GM19351 (cell line): Measurements from ENCODE around the gene CDH4.
"Not testable (repeated sequence)": the region's sequence is repeated elsewhere in the genome, so short reads cannot be mapped to it uniquely, and the experiment has no call there.

Source experiments
- ATAC-seq: cut with Tn5 transposase; IDR thresholded peaks from one replicate; pipeline ENCODE4 v1.9.1; 2021; ENCODE audit warnings: mild to moderate bottlenecking, moderate library complexity; ENCODE audit not compliant: unreplicated experiment

CDH4 gene

GRCh38 chr20:61450549-61450948 is 198.5 kb downstream of the CDH4 start:
- ATAC-seq: no peak

- no peak for ATAC-seq
These were observed 198.9 kb downstream of the CDH4 start for GRCh38 chr20:61451009-61451408.

GRCh38 chr20:61451953-61452352 is 199.9 kb downstream of the CDH4 start:
- no peak for ATAC-seq

- ATAC-seq: no peak
These were observed 201.2 kb downstream of the CDH4 start for GRCh38 chr20:61453219-61453618.

GRCh38 chr20:61453623-61454022 is 201.6 kb downstream of the CDH4 start:
- ATAC-seq: not testable (repeated sequence)

GRCh38 chr20:61454053-61454452 is 202.0 kb downstream of the CDH4 start:
- ATAC-seq: no peak

- ATAC-seq: no peak
These were observed 203.6 kb downstream of the CDH4 start for GRCh38 chr20:61455508-61456215.

GRCh38 chr20:61457725-61458124 is 205.7 kb downstream of the CDH4 start:
- no peak for ATAC-seq

- ATAC-seq: no peak
These were observed 206.2 kb downstream of the CDH4 start for GRCh38 chr20:61458146-61458746.

GRCh38 chr20:61459266-61459665 is 207.2 kb downstream of the CDH4 start:
- ATAC-seq: no peak

- ATAC-seq: no peak
These were observed 207.6 kb downstream of the CDH4 start for GRCh38 chr20:61459705-61460104.

- no peak for ATAC-seq
These were observed 208.4 kb downstream of the CDH4 start for GRCh38 chr20:61460261-61461052.

- no peak for ATAC-seq
These were observed 209.4 kb downstream of the CDH4 start for GRCh38 chr20:61461461-61461860.

GRCh38 chr20:61464307-61465303 is 212.5 kb downstream of the CDH4 start:
- ATAC-seq: no peak

GRCh38 chr20:61475729-61476128 is 223.7 kb downstream of the CDH4 start:
- ATAC-seq: no peak

- ATAC-seq: no peak
These were observed 224.9 kb downstream of the CDH4 start for GRCh38 chr20:61476956-61477355.

- ATAC-seq: no peak
These were observed 225.4 kb downstream of the CDH4 start for GRCh38 chr20:61477451-61477861.

GRCh38 chr20:61478094-61478493 is 226.0 kb downstream of the CDH4 start:
- no peak for ATAC-seq

GRCh38 chr20:61478611-61479305 is 226.7 kb downstream of the CDH4 start:
- no peak for ATAC-seq

- ATAC-seq: not testable (repeated sequence)
These were observed 227.4 kb downstream of the CDH4 start for GRCh38 chr20:61479433-61479832.
